Neural progenitor cell (in vitro differentiated cells): ENCODE results near the gene LYRM7.

Source experiments
- CTCF ChIP-seq: fragments of 200-600 bp; sonication (generic); IDR thresholded peaks from 2 replicates; pipeline ENCODE4 v1.5.1; 2017; ENCODE audit warnings: antibody characterized with exemption, mild to moderate bottlenecking
- EZH2 ChIP-seq: fragments of 200-600 bp; sonication (generic); IDR thresholded peaks from 2 replicates; pipeline ENCODE4 v1.6.1; 2017; ENCODE audit warnings: antibody characterized with exemption, mild to moderate bottlenecking, moderate library complexity
- EZH2phosphoT487 ChIP-seq: fragments of 200-600 bp; sonication (generic); IDR thresholded peaks from 2 replicates; pipeline ENCODE4 v1.6.1; 2017; ENCODE audit warnings: antibody characterized with exemption

GRCh38 chr5:131212471-131213021, 41.8 kb downstream of the LYRM7 start:
- TF ChIP-seq CTCF, result no peak
- no peak for TF ChIP-seq EZH2phosphoT487
- TF ChIP-seq EZH2, result no peak
